Aorta (tissue), 5 donors: Measurements from ENCODE around the gene GALNT18. TPM values are rescaled to one million over a fixed set of nuclear protein-coding genes. Genes with fewer than 3 reads are reported as not detected.

Experiments
- ATAC-seq: fragments of 200-7000 bp; cut with Tn5 transposase; one replicate; pipeline ENCODE4 v1.9.1; 2022; ENCODE audit warnings: moderate library complexity; ENCODE audit not compliant: low FRiP score
- DNase-seq, 2 donors: peaks; one replicate each; pipeline ENCODE4 v3.0.0-alpha.2; 2020
- H3K27ac ChIP-seq, 2 donors: one replicate each; pipeline ENCODE4 v1.5.1; 2013; ENCODE audit warnings: low read length in 2 of 2, mild to moderate bottlenecking in 2 of 2, moderate library complexity in 2 of 2, control low read depth in 1 of 2, inconsistent platforms in 1 of 2, low read depth in 1 of 2
- H3K27me3 ChIP-seq, 2 donors: one replicate each; pipeline ENCODE4 v1.6.1; 2013; ENCODE audit warnings: control low read depth in 1 of 2, low read length in 1 of 2, mild to moderate bottlenecking in 1 of 2, moderate library complexity in 1 of 2; ENCODE audit not compliant: insufficient read depth in 2 of 2, control insufficient read depth in 1 of 2
- H3K36me3 ChIP-seq, 2 donors: one replicate each; pipeline ENCODE4 v1.6.1; 2013; ENCODE audit warnings: control low read depth in 1 of 2, low read length in 1 of 2, mild to moderate bottlenecking in 1 of 2; ENCODE audit not compliant: insufficient read depth in 2 of 2, control insufficient read depth in 1 of 2
- H3K4me1 ChIP-seq, 2 donors: one replicate each; pipeline ENCODE4 v1.6.1; 2013; ENCODE audit warnings: low read length in 2 of 2, control low read depth in 1 of 2, mild to moderate bottlenecking in 1 of 2, moderate library complexity in 1 of 2; ENCODE audit not compliant: insufficient read depth in 2 of 2, control insufficient read depth in 1 of 2
- H3K4me3 ChIP-seq, 2 donors: one replicate each; pipeline ENCODE4 v1.5.1; 2013; ENCODE audit warnings: low read length in 2 of 2, control low read depth in 1 of 2, mild to moderate bottlenecking in 1 of 2
- H3K9me3 ChIP-seq: one replicate; pipeline ENCODE4 v1.6.1; 2013; ENCODE audit warnings: mild to moderate bottlenecking, low read length; ENCODE audit not compliant: control insufficient read depth
- WGBS, 2 donors: extraction: QIAGEN DNeasy Blood & Tissue Kit; methylation state at CpG; one replicate each; pipeline ENCODE4 v1.1.7; 2013; 5-methylcytosine and 5-hydroxymethylcytosine counted together
- intact Hi-C, 2 donors: fragments of 100-400 bp; cut with DNase I; formaldehyde crosslinking; loops; one replicate each; pipeline versions ENCODE4 v1.14.2 to v1.15.0; 2022
- polyA plus RNA-seq, 2 donors: library from polyadenylated mRNA; stranded (reverse); fragments of 200-250 nt; gene quantifications; one replicate each; pipeline ENCODE4 v1.2.3, GENCODE V29; 2013
- total RNA-seq, 2 donors: library from RNA; stranded (reverse); fragmentation: NEBNext Ultra II Directional; extraction: Animal tissue kit (Norgen Biotek cat#: 25700); gene quantifications; one replicate each; pipeline ENCODE4 v1.2.1, GENCODE V29; 2021
- donor health status: healthy with polysubstance abuse.
- donor health status: Bipolar disorder and iron deficiency.
- donor health status: DM: no; HTN: no; CAD: no.
- donor health status: DM: no; HTN: no; CAD: no.
- donor health status: DM: yes; HTN: yes; CAD: no.

Gene GALNT18
- total and polyA plus RNA-seq, 4 donors, result 5.3 to 60.6 (median 21.4) TPM

- 93 to 94% methylated on average over 7 of the region's 7 CpGs for WGBS, 2 donors
- ATAC-seq, result no peak
Measured at GRCh38 chr11:11318461-11318860, 303.3 kb downstream of the GALNT18 start.

GRCh38 chr11:11316651-11317230, 305.1 kb downstream of the GALNT18 start:
- WGBS, 2 donors, result 59 to 65% methylated on average over 3 of the region's 3 CpGs
- Histone ChIP-seq H3K27ac (no peak overlapping the region), H3K9me3 (no peaks in the 10 kb centered on the region), H3K4me1 (peaks cover 0 to 2% of the 10 kb centered on the region in 2 donors), H3K36me3 (no peaks in the 10 kb centered on the region), H3K27me3 (no peaks in the 10 kb centered on the region), H3K4me3 (no peak overlapping the region)
- ATAC-seq, result no peak
- no peak for DNase-seq
- intact Hi-C loops, result no loop called here

More at GRCh38 chr11:11318461-11318860, 303.3 kb downstream of the GALNT18 start:
- Histone ChIP-seq H3K4me3 (no peak overlapping the region), H3K27me3 (no peaks in the 10 kb centered on the region), H3K27ac (no peak overlapping the region), H3K9me3 (no peaks in the 10 kb centered on the region), H3K4me1 (peaks cover 0 to 2% of the 10 kb centered on the region in 2 donors), H3K36me3 (peaks cover 0 to 2% of the 10 kb centered on the region in 2 donors)
- intact Hi-C loops, result no loop called here
- DNase-seq, result no peak

- intact Hi-C loops, result no loop called here
- ATAC-seq, result peak; percentile 71
- WGBS, 2 donors, result 5 to 8% methylated on average over 6 of the region's 6 CpGs
Measured at GRCh38 chr11:11313902-11314692, 307.7 kb downstream of the GALNT18 start.

GRCh38 chr11:11313426-11313825, 308.4 kb downstream of the GALNT18 start:
- intact Hi-C loops, result no loop called here
- ATAC-seq (no peak), DNase-seq (peak in 1 of 2 donors; percentile 57)
- no peaks in the 10 kb centered on the region for H3K9me3 ChIP-seq
- H3K27me3 ChIP-seq, result no peaks in the 10 kb centered on the region
- 44 to 73% methylated on average over 1 of the region's 1 CpG for WGBS, 2 donors
- H3K4me1 ChIP-seq, result peaks cover 0 to 2% of the 10 kb centered on the region in 2 donors
- H3K4me3 ChIP-seq, result no peak overlapping the region
- peaks cover 0 to 2% of the 10 kb centered on the region in 2 donors for H3K36me3 ChIP-seq
- H3K27ac ChIP-seq, result peak overlapping the region in 1 of 2 donors; percentile 30

More at GRCh38 chr11:11313902-11314692, 307.7 kb downstream of the GALNT18 start:
- no peaks in the 10 kb centered on the region for H3K36me3 ChIP-seq
- H3K27ac ChIP-seq, result peak overlapping the region in 1 of 2 donors; percentile 86
- DNase-seq, result no peak
- no peak overlapping the region for H3K4me3 ChIP-seq
- no peaks in the 10 kb centered on the region for H3K27me3 ChIP-seq
- peaks cover 0 to 2% of the 10 kb centered on the region in 2 donors for H3K4me1 ChIP-seq
- H3K9me3 ChIP-seq, result no peaks in the 10 kb centered on the region

GRCh38 chr11:11312738-11313137, 309.1 kb downstream of the GALNT18 start:
- intact Hi-C loops, result no loop called here
- H3K4me3 ChIP-seq, result no peak overlapping the region
- H3K9me3 ChIP-seq, result no peaks in the 10 kb centered on the region
- peaks cover 0 to 2% of the 10 kb centered on the region in 2 donors for H3K36me3 ChIP-seq
- DNase-seq (no peak), ATAC-seq (no peak)
- 96 to 100% methylated on average over 1 of the region's 1 CpG for WGBS, 2 donors
- H3K27ac ChIP-seq, result no peak overlapping the region
- peaks cover 0 to 2% of the 10 kb centered on the region in 2 donors for H3K4me1 ChIP-seq
- H3K27me3 ChIP-seq, result no peaks in the 10 kb centered on the region

- DNase-seq (no peak), ATAC-seq (no peak)
- Histone ChIP-seq H3K36me3 (peaks cover 0 to 2% of the 10 kb centered on the region in 2 donors), H3K4me3 (no peak overlapping the region), H3K27ac (no peak overlapping the region), H3K27me3 (no peaks in the 10 kb centered on the region), H3K9me3 (no peaks in the 10 kb centered on the region), H3K4me1 (peaks cover 0 to 2% of the 10 kb centered on the region in 2 donors)
- WGBS, 2 donors, result 95 to 99% methylated on average over 3 of the region's 3 CpGs
- intact Hi-C loops, result no loop called here
Measured at GRCh38 chr11:11311169-11311568, 310.6 kb downstream of the GALNT18 start.

GRCh38 chr11:11309906-11310305, 311.9 kb downstream of the GALNT18 start:
- no peak for ATAC-seq
- DNase-seq, result no peak
- H3K9me3 ChIP-seq, result no peaks in the 10 kb centered on the region
- H3K4me3 ChIP-seq, result no peak overlapping the region
- 97 to 98% methylated on average over 2 of the region's 2 CpGs for WGBS, 2 donors
- no peaks in the 10 kb centered on the region for H3K27me3 ChIP-seq
- intact Hi-C loops, result no loop called here
- H3K27ac ChIP-seq, result no peak overlapping the region
- H3K4me1 ChIP-seq, result peaks cover 0 to 2% of the 10 kb centered on the region in 2 donors
- peaks cover 0 to 2% of the 10 kb centered on the region in 2 donors for H3K36me3 ChIP-seq

DNA sequence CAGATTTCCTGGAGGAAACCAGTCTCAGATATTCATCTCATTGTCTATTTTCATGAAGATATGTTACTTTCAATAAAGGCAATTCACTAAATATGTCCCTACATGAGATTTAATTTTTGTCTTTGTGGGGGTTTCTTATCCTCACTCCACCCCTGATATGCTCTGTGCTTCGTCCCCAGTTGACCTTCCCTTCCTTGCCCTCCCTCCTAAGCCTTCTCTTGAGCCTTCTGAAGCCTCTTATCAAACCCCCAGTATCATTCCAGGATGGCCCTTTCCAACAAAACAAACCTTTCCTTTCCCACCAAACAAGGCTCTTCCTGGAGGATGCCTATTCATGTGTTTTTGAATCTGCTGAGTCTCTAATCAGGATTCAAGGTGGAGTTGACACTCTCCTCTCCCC, 313.6 kb downstream of the GALNT18 start:
- peaks cover 0 to 2% of the 10 kb centered on the region in 2 donors for H3K36me3 ChIP-seq
- no peaks in the 10 kb centered on the region for H3K27me3 ChIP-seq
- H3K27ac ChIP-seq, result no peak overlapping the region
- intact Hi-C loops, result no loop called here
- 89 to 100% methylated on average over 1 of the region's 1 CpG for whole genome bisulfite sequencing, 2 donors
- ATAC-seq, result no peak
- H3K9me3 ChIP-seq, result no peaks in the 10 kb centered on the region
- no peak overlapping the region for H3K4me3 ChIP-seq
- DNase-seq, result no peak
- H3K4me1 ChIP-seq, result no peaks in the 10 kb centered on the region

- 76 to 82% methylated on average over 2 of the region's 2 CpGs for WGBS, 2 donors
- H3K36me3 ChIP-seq, result peaks cover 0 to 2% of the 10 kb centered on the region in 2 donors
- no peak overlapping the region for H3K27ac ChIP-seq
- H3K4me1 ChIP-seq, result no peaks in the 10 kb centered on the region
- intact Hi-C loops, result no loop called here
- no peak overlapping the region for H3K4me3 ChIP-seq
- no peak for DNase-seq
- no peak for ATAC-seq
- H3K27me3 ChIP-seq, result no peaks in the 10 kb centered on the region
- H3K9me3 ChIP-seq, result no peaks in the 10 kb centered on the region
Measured at GRCh38 chr11:11306855-11307254, 314.9 kb downstream of the GALNT18 start.
